ENCODE measurements around the gene SCARF2.

DNA sequence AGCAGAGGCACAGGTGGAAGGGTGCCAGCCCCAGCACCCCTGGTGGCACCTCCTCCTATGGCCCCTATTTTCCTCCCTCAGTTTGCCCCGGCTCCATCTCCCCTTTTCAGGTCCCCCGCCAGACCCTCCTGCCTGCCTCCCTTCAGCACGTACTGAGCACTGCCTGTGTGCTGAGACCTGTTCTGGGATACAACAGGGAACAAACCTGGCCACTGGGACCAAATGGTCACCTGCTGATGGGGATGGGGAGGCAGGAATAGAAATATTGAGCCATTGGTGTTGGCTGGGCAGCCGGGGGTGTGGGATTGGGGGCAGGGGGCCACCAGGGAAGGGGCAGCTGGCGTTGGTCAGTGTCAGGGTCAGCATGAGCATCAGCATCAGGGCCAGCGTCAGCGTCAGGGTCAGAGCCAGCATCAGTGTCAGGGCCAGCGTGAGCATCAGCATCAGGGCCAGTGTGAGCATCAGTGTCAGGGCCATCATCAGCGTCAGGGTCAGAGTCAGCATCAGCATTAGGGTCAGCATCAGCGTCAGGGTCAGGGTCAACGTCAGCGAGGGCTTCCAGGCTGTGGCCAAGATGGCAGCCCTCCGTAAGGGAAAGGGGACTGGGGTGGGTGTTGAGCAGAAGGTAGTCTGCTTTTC, 36.1 kb downstream of the SCARF2 start:
- TF ChIP-seq ZNF232 (CRISPR knock-in tag; IDR thresholded peaks at IDR 0.05) (no peak), CBFB (CRISPR knock-in tag; IDR thresholded peaks at IDR 0.05; ENCODE audit: low read depth) (no peak)
- TF ChIP-seq, protein P1, sequence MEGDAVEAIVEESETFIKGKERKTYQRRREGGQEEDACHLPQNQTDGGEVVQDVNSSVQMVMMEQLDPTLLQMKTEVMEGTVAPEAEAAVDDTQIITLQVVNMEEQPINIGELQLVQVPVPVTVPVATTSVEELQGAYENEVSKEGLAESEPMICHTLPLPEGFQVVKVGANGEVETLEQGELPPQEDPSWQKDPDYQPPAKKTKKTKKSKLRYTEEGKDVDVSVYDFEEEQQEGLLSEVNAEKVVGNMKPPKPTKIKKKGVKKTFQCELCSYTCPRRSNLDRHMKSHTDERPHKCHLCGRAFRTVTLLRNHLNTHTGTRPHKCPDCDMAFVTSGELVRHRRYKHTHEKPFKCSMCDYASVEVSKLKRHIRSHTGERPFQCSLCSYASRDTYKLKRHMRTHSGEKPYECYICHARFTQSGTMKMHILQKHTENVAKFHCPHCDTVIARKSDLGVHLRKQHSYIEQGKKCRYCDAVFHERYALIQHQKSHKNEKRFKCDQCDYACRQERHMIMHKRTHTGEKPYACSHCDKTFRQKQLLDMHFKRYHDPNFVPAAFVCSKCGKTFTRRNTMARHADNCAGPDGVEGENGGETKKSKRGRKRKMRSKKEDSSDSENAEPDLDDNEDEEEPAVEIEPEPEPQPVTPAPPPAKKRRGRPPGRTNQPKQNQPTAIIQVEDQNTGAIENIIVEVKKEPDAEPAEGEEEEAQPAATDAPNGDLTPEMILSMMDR (IDR thresholded peaks at IDR 0.05), result no peak

Measured in WTC11 (cell line).